MM.1S (cell line): ENCODE results near the gene PPM1A.

ENCODE experiments used
- CTCF ChIP-seq: fragments of 300-600 bp; sonication (generic); IDR thresholded peaks from 2 replicates; pipeline ENCODE4 v1.5.1; 2016; ENCODE audit warnings: antibody characterized with exemption, low read length, mixed read lengths
- EZH2 ChIP-seq: fragments of 300-600 bp; sonication (generic); optimal IDR thresholded peaks from 2 replicates; pipeline ENCODE3; 2017; ENCODE audit warnings: low read depth, mild to moderate bottlenecking, antibody characterized with exemption, low read length, mixed read lengths
- EZH2phosphoT487 ChIP-seq: fragments of 300-600 bp; sonication (generic); IDR thresholded peaks from 2 replicates; pipeline ENCODE4 v1.6.1; 2018; ENCODE audit warnings: antibody characterized with exemption, low read length

DNA sequence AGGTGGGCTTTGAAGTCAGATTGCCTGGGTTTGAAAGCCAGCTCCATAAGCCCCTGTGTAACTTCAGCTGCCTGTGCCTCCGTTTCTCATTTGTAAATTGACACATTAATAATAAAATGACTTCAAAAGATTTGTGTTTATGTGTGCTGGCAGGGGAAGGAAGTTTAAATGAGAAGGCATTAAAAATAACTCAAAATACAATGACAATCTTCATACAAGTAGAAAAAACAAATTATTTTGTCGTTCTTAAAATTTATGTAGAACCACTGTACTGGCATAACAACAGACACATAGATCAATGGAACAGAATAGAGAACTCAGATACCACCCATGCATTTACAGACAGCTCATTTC is 83.0 kb downstream of the PPM1A start:
- TF ChIP-seq CTCF (no peak), EZH2 (no peak), EZH2phosphoT487 (no peak)
